Measurements from ENCODE around the gene POU2F2.

The POU2F2 gene

GRCh38 chr19:42113641-42114348, 18.5 kb downstream of the POU2F2 start:
- Histone ChIP-seq H3K27me3 (ENCODE audit: insufficient read depth, poor library complexity, severe bottlenecking) (no peaks in the 10 kb centered on the region), H3K4me3 (ENCODE audit: severe bottlenecking) (no peak overlapping the region), H3K36me3 (ENCODE audit: low read depth) (no peaks in the 10 kb centered on the region), H3K27ac (ENCODE audit: poor library complexity, severe bottlenecking) (peak overlapping the region; percentile 96), H3K9me3 (ENCODE audit: severe bottlenecking) (no peaks in the 10 kb centered on the region), H3K4me1 (ENCODE audit: insufficient read depth, poor library complexity, severe bottlenecking) (peaks cover 38% of the 10 kb centered on the region)
- TF ChIP-seq CTCF (IDR thresholded peaks at IDR 0.05; ENCODE audit: poor library complexity, severe bottlenecking), result peak; percentile 42
- peak; percentile 91 for DNase-seq (ENCODE audit: low spot score)
- peak; percentile 96 for ATAC-seq (ENCODE audit: low read depth)

GRCh38 chr19:42111811-42112210, 20.4 kb downstream of the POU2F2 start:
- Histone ChIP-seq H3K4me1 (ENCODE audit: insufficient read depth, poor library complexity, severe bottlenecking) (peaks cover 38% of the 10 kb centered on the region), H3K9me3 (ENCODE audit: severe bottlenecking) (no peaks in the 10 kb centered on the region), H3K27ac (ENCODE audit: poor library complexity, severe bottlenecking) (peak overlapping the region; percentile 96), H3K27me3 (ENCODE audit: insufficient read depth, poor library complexity, severe bottlenecking) (no peaks in the 10 kb centered on the region), H3K4me3 (ENCODE audit: severe bottlenecking) (no peak overlapping the region), H3K36me3 (ENCODE audit: low read depth) (no peaks in the 10 kb centered on the region)
- no peak for TF ChIP-seq CTCF (IDR thresholded peaks at IDR 0.05; ENCODE audit: poor library complexity, severe bottlenecking)
- ATAC-seq (ENCODE audit: low read depth) (peak; percentile 31), DNase-seq (ENCODE audit: low spot score) (no peak)

GRCh38 chr19:42111384-42111783, 20.9 kb downstream of the POU2F2 start:
- H3K4me1 ChIP-seq (ENCODE audit: insufficient read depth, poor library complexity, severe bottlenecking), result peaks cover 38% of the 10 kb centered on the region
- DNase-seq (ENCODE audit: low spot score), result no peak
- no peak overlapping the region for H3K4me3 ChIP-seq (ENCODE audit: severe bottlenecking)
- TF ChIP-seq CTCF (IDR thresholded peaks at IDR 0.05; ENCODE audit: poor library complexity, severe bottlenecking), result no peak
- no peaks in the 10 kb centered on the region for H3K27me3 ChIP-seq (ENCODE audit: insufficient read depth, poor library complexity, severe bottlenecking)
- no peaks in the 10 kb centered on the region for H3K9me3 ChIP-seq (ENCODE audit: severe bottlenecking)
- no peak for ATAC-seq (ENCODE audit: low read depth)
- H3K36me3 ChIP-seq (ENCODE audit: low read depth), result no peaks in the 10 kb centered on the region
- H3K27ac ChIP-seq (ENCODE audit: poor library complexity, severe bottlenecking), result peak overlapping the region; percentile 96

GRCh38 chr19:42110658-42111057, 21.6 kb downstream of the POU2F2 start:
- no peaks in the 10 kb centered on the region for H3K27me3 ChIP-seq (ENCODE audit: insufficient read depth, poor library complexity, severe bottlenecking)
- no peak for DNase-seq (ENCODE audit: low spot score)
- no peak for TF ChIP-seq CTCF (IDR thresholded peaks at IDR 0.05; ENCODE audit: poor library complexity, severe bottlenecking)
- H3K9me3 ChIP-seq (ENCODE audit: severe bottlenecking), result no peaks in the 10 kb centered on the region
- H3K4me3 ChIP-seq (ENCODE audit: severe bottlenecking), result no peak overlapping the region
- peaks cover 38% of the 10 kb centered on the region for H3K4me1 ChIP-seq (ENCODE audit: insufficient read depth, poor library complexity, severe bottlenecking)
- peak overlapping the region; percentile 96 for H3K27ac ChIP-seq (ENCODE audit: poor library complexity, severe bottlenecking)
- no peaks in the 10 kb centered on the region for H3K36me3 ChIP-seq (ENCODE audit: low read depth)
- ATAC-seq (ENCODE audit: low read depth), result no peak

GRCh38 chr19:42109896-42110295, 22.4 kb downstream of the POU2F2 start:
- DNase-seq (ENCODE audit: low spot score), result no peak
- Histone ChIP-seq H3K27me3 (ENCODE audit: insufficient read depth, poor library complexity, severe bottlenecking) (no peaks in the 10 kb centered on the region), H3K4me3 (ENCODE audit: severe bottlenecking) (no peak overlapping the region), H3K36me3 (ENCODE audit: low read depth) (no peaks in the 10 kb centered on the region), H3K4me1 (ENCODE audit: insufficient read depth, poor library complexity, severe bottlenecking) (peaks cover 38% of the 10 kb centered on the region), H3K27ac (ENCODE audit: poor library complexity, severe bottlenecking) (peak overlapping the region; percentile 96), H3K9me3 (ENCODE audit: severe bottlenecking) (no peaks in the 10 kb centered on the region)
- TF ChIP-seq CTCF (IDR thresholded peaks at IDR 0.05; ENCODE audit: poor library complexity, severe bottlenecking), result no peak
- ATAC-seq (ENCODE audit: low read depth), result no peak

Data from RWPE2 (cell line).